Ascending aorta (tissue), 2 donors: ENCODE results near the gene CNTD1. TPM values are rescaled to one million over a fixed set of nuclear protein-coding genes. Genes with fewer than 3 reads are reported as not detected.
"Not testable (repeated sequence)": the region's sequence is repeated elsewhere in the genome, so short reads cannot be mapped to it uniquely, and the experiment has no call there.

Experiments
- DNase-seq, 2 donors: peaks; one replicate each; pipeline ENCODE4 v3.0.0-alpha.2; 2019; ENCODE audit warnings: low spot score in 2 of 2
- H3K27ac ChIP-seq, 2 donors: fragments of 200-600 bp; sonication (generic); one replicate each; pipeline ENCODE4 v1.5.1; 2016 to 2017; ENCODE audit warnings: mild to moderate bottlenecking in 1 of 2
- H3K27me3 ChIP-seq: fragments of 200-600 bp; sonication (generic); one replicate; pipeline ENCODE4 v1.5.1; 2017
- H3K36me3 ChIP-seq, 2 donors: fragments of 200-600 bp; sonication (generic); one replicate each; pipeline ENCODE4 v1.5.1; 2016
- H3K4me1 ChIP-seq, 2 donors: fragments of 200-600 bp; sonication (generic); one replicate each; pipeline ENCODE4 v1.5.1; 2016 to 2017; ENCODE audit warnings: mild to moderate bottlenecking in 1 of 2
- H3K4me3 ChIP-seq, 2 donors: fragments of 200-600 bp; sonication (generic); one replicate each; pipeline ENCODE4 v1.5.1; 2016 to 2017; ENCODE audit warnings: mild to moderate bottlenecking in 1 of 2
- H3K9me3 ChIP-seq, 2 donors: fragments of 200-600 bp; sonication (generic); one replicate each; pipeline ENCODE4 v1.5.1; 2016
- CTCF ChIP-seq, 3 experiments: fragments of 200-600 bp in 2 of 3; fragments of 450-650 bp in 1 of 3; sonication (generic) in 2 of 3; IDR thresholded peaks; one replicate each; pipeline ENCODE4 v1.5.1; 2016 to 2019; ENCODE audit warnings: antibody characterized with exemption in 3 of 3, mild to moderate bottlenecking in 1 of 3, moderate library complexity in 1 of 3
- intact Hi-C: fragments of 100-400 bp; cut with DNase I; formaldehyde crosslinking; loops from one replicate; pipeline ENCODE4 v1.15.1; 2023
- total RNA-seq: library from RNA; depleted of rRNA; stranded (reverse); fragments of >200 nt; gene quantifications from one replicate; pipeline ENCODE4 v1.1.0, GENCODE V29; 2016

The CNTD1 gene
- total RNA-seq, 1 donor from 2014 or later = not detected

- no peak for TF ChIP-seq CTCF (IDR thresholded peaks at IDR 0.05)
- peaks cover 0 to 23% of the 10 kb centered on the region in 2 donors for H3K4me1 ChIP-seq
- H3K4me3 ChIP-seq = peak overlapping the region; percentile 51 to 62
- H3K27ac ChIP-seq = peak overlapping the region; percentile 83 to 84
- intact Hi-C loops = no loop called here
- no peaks in the 10 kb centered on the region for H3K9me3 ChIP-seq
- H3K27me3 ChIP-seq = no peaks in the 10 kb centered on the region
- peaks cover 3 to 8% of the 10 kb centered on the region in 2 donors for H3K36me3 ChIP-seq
- DNase-seq = no peak
Observed at GRCh38 chr17:42852351-42852750, 53.7 kb downstream of the CNTD1 start.

- Histone ChIP-seq H3K4me1 (peaks cover 0 to 23% of the 10 kb centered on the region in 2 donors), H3K27me3 (no peaks in the 10 kb centered on the region), H3K36me3 (peaks cover 3 to 15% of the 10 kb centered on the region in 2 donors), H3K9me3 (no peaks in the 10 kb centered on the region), H3K27ac (peak overlapping the region; percentile 83 to 84), H3K4me3 (peak overlapping the region; percentile 51 to 62)
- no peak for TF ChIP-seq CTCF (IDR thresholded peaks at IDR 0.05)
- peak in 1 of 2 donors; percentile 77 for DNase-seq
- intact Hi-C loops = no loop called here
Observed at GRCh38 chr17:42853004-42853403, 54.3 kb downstream of the CNTD1 start.

GRCh38 chr17:42853597-42853967 is 54.9 kb downstream of the CNTD1 start:
- peaks cover 3 to 15% of the 10 kb centered on the region in 2 donors for H3K36me3 ChIP-seq
- peaks cover 0 to 23% of the 10 kb centered on the region in 2 donors for H3K4me1 ChIP-seq
- intact Hi-C loops = no loop called here
- H3K4me3 ChIP-seq = peak overlapping the region; percentile 51 to 62
- H3K27ac ChIP-seq = peak overlapping the region; percentile 83 to 84
- no peak for TF ChIP-seq CTCF (IDR thresholded peaks at IDR 0.05)
- DNase-seq = no peak
- H3K27me3 ChIP-seq = no peaks in the 10 kb centered on the region
- no peaks in the 10 kb centered on the region for H3K9me3 ChIP-seq

- H3K36me3 ChIP-seq = peaks cover 3 to 15% of the 10 kb centered on the region in 2 donors
- intact Hi-C loops = no loop called here
- H3K27ac ChIP-seq = peak overlapping the region; percentile 83 to 84
- H3K9me3 ChIP-seq = no peaks in the 10 kb centered on the region
- peak overlapping the region; percentile 51 to 62 for H3K4me3 ChIP-seq
- H3K27me3 ChIP-seq = no peaks in the 10 kb centered on the region
- no peak for TF ChIP-seq CTCF (IDR thresholded peaks at IDR 0.05)
- no peak for DNase-seq
- H3K4me1 ChIP-seq = peaks cover 0 to 23% of the 10 kb centered on the region in 2 donors
Observed at GRCh38 chr17:42853968-42854790, 55.5 kb downstream of the CNTD1 start.

GRCh38 chr17:42855048-42855596 is 56.5 kb downstream of the CNTD1 start:
- intact Hi-C loops = no loop called here
- peak overlapping the region in 1 of 2 donors; percentile 34 for H3K27ac ChIP-seq
- peaks cover 0 to 18% of the 10 kb centered on the region in 2 donors for H3K4me1 ChIP-seq
- peak overlapping the region in 1 of 2 donors; percentile 62 for H3K4me3 ChIP-seq
- H3K36me3 ChIP-seq = peaks cover 3 to 15% of the 10 kb centered on the region in 2 donors
- no peaks in the 10 kb centered on the region for H3K9me3 ChIP-seq
- TF ChIP-seq CTCF (IDR thresholded peaks at IDR 0.05) = no peak
- no peak for DNase-seq
- no peaks in the 10 kb centered on the region for H3K27me3 ChIP-seq

- Histone ChIP-seq H3K27ac (peak overlapping the region in 1 of 2 donors; percentile 11), H3K4me3 (peak overlapping the region in 1 of 2 donors; percentile 62), H3K4me1 (peaks cover 0 to 11% of the 10 kb centered on the region in 2 donors), H3K36me3 (peaks cover 3 to 15% of the 10 kb centered on the region in 2 donors)
- intact Hi-C loops, H3K9me3 ChIP-seq, DNase-seq, H3K27me3 ChIP-seq: not testable (repeated sequence)
Observed at GRCh38 chr17:42856093-42856492, 57.4 kb downstream of the CNTD1 start.

- Histone ChIP-seq H3K4me1 (peaks cover 0 to 11% of the 10 kb centered on the region in 2 donors), H3K4me3 (peak overlapping the region in 1 of 2 donors; percentile 21), H3K27ac (peak overlapping the region; percentile 34 to 40), H3K36me3 (peaks cover 3 to 15% of the 10 kb centered on the region in 2 donors)
- intact Hi-C loops, DNase-seq, H3K27me3 ChIP-seq, H3K9me3 ChIP-seq: not testable (repeated sequence)
Observed at GRCh38 chr17:42856516-42856915, 57.9 kb downstream of the CNTD1 start.
